Esophagus muscularis mucosa (tissue), 4 donors: Measurements from ENCODE around the gene NME7. TPM values are rescaled to one million over a fixed set of nuclear protein-coding genes. Genes with fewer than 3 reads are reported as not detected.

Experiments
- DNase-seq: peaks from one replicate; pipeline ENCODE4 v3.0.0-alpha.2; 2017; ENCODE audit errors: extremely low spot score
- H3K27ac ChIP-seq, 4 donors: fragments of 200-600 bp; sonication (generic); replicated peaks in 1 of 4; 1 replicate in 3 of 4; 2 replicates in 1 of 4; pipeline ENCODE4 v1.5.1; 2016 to 2019; ENCODE audit warnings: mild to moderate bottlenecking in 1 of 4
- H3K27me3 ChIP-seq, 4 donors: fragments of 200-600 bp; sonication (generic); one replicate each; pipeline versions ENCODE4 v1.5.1 to v1.6.0; 2016 to 2019
- H3K36me3 ChIP-seq, 4 donors: fragments of 200-600 bp; sonication (generic); one replicate each; pipeline ENCODE4 v1.5.1; 2016 to 2019
- H3K4me1 ChIP-seq, 4 donors: fragments of 200-600 bp; sonication (generic); one replicate each; pipeline ENCODE4 v1.5.1; 2016 to 2019
- H3K4me3 ChIP-seq, 4 donors: fragments of 200-600 bp; sonication (generic); 1 replicate in 2 of 4; 2 replicates in 2 of 4; pipeline ENCODE4 v1.5.1; 2016 to 2019; ENCODE audit warnings: mild to moderate bottlenecking in 4 of 4, moderate library complexity in 1 of 4
- H3K9me3 ChIP-seq, 4 donors: fragments of 200-600 bp; sonication (generic); 1 replicate in 3 of 4; 2 replicates in 1 of 4; pipeline ENCODE4 v1.5.1; 2016 to 2019
- CTCF ChIP-seq, 3 experiments: fragments of 200-600 bp in 2 of 3; fragments of 450-650 bp in 1 of 3; sonication (generic) in 2 of 3; IDR thresholded peaks; one replicate each; pipeline ENCODE4 v1.5.1; 2017 to 2019; ENCODE audit warnings: antibody characterized with exemption in 3 of 3, mild to moderate bottlenecking in 2 of 3, moderate library complexity in 1 of 3
- EP300 ChIP-seq: sonication (generic); formaldehyde crosslinking; IDR thresholded peaks from one replicate; pipeline ENCODE4 v1.6.1; 2017; ENCODE audit warnings: antibody characterized with exemption
- POLR2A ChIP-seq: fragments of 450-650 bp; IDR thresholded peaks from one replicate; pipeline ENCODE4 v1.6.1; 2017; ENCODE audit warnings: antibody characterized with exemption, moderate library complexity, mild to moderate bottlenecking, low read depth
- POLR2AphosphoS5 ChIP-seq, 2 donors: sonication (generic); formaldehyde crosslinking; IDR thresholded peaks; one replicate each; pipeline ENCODE4 v1.6.1; 2017; ENCODE audit warnings: antibody characterized with exemption in 2 of 2
- WGBS: methylation state at CpG from one replicate; pipeline ENCODE4 v1.1.5; 2018; 5-methylcytosine and 5-hydroxymethylcytosine counted together
- intact Hi-C: fragments of 100-400 bp; cut with DNase I; formaldehyde crosslinking; loops from one replicate; pipeline ENCODE4 v1.15.1; 2023
- total RNA-seq, 4 donors: library from RNA; depleted of rRNA; stranded (reverse); fragments of >200 nt; gene quantifications; one replicate each; pipeline versions ENCODE4 v1.1.0 to v1.2.1, GENCODE V29; 2016

The NME7 gene
- total RNA-seq, 4 donors from 2014 or later: 10.2 to 27.8 (median 14.5) TPM

GRCh38 chr1:169094897-169095569 lies 272.6 kb downstream of the NME7 start:
- WGBS: 72% methylated on average over 4 of the region's 4 CpGs
- intact Hi-C loops: no loop called here
- DNase-seq: peak; percentile 75
- Histone ChIP-seq H3K4me3 (no peak overlapping the region), H3K9me3 (no peaks in the 10 kb centered on the region), H3K36me3 (no peaks in the 10 kb centered on the region), H3K27me3 (no peaks in the 10 kb centered on the region), H3K4me1 (peaks cover 0 to 4% (median 0%) of the 10 kb centered on the region in 4 donors), H3K27ac (no peak overlapping the region)
- TF ChIP-seq POLR2AphosphoS5 (IDR thresholded peaks at IDR 0.05) (no peak), EP300 (no peak), POLR2A (no peak), CTCF (IDR thresholded peaks at IDR 0.05) (no peak)

- H3K4me1 ChIP-seq: peaks cover 6 to 19% (median 17%) of the 10 kb centered on the region in 4 donors
- H3K36me3 ChIP-seq: no peaks in the 10 kb centered on the region
- WGBS: 100% methylated on average over 2 of the region's 2 CpGs
- DNase-seq: peak; percentile 26
- no peaks in the 10 kb centered on the region for H3K9me3 ChIP-seq
- TF ChIP-seq POLR2AphosphoS5 (IDR thresholded peaks at IDR 0.05) (no peak), CTCF (IDR thresholded peaks at IDR 0.05) (no peak), EP300 (no peak), POLR2A (no peak)
- H3K27me3 ChIP-seq: no peaks in the 10 kb centered on the region
- H3K27ac ChIP-seq: no peak overlapping the region
- no peak overlapping the region for H3K4me3 ChIP-seq
- intact Hi-C loops: no loop called here
Measured at GRCh38 chr1:169092399-169092798, 275.2 kb downstream of the NME7 start.

GRCh38 chr1:169091480-169091941 lies 276.1 kb downstream of the NME7 start:
- no peak overlapping the region for H3K27ac ChIP-seq
- peaks cover 15 to 28% (median 26%) of the 10 kb centered on the region in 4 donors for H3K4me1 ChIP-seq
- H3K36me3 ChIP-seq: no peaks in the 10 kb centered on the region
- no peak for TF ChIP-seq CTCF (IDR thresholded peaks at IDR 0.05)
- peak in 1 of 2 donors; percentile 5 for TF ChIP-seq POLR2AphosphoS5 (IDR thresholded peaks at IDR 0.05)
- H3K9me3 ChIP-seq: no peaks in the 10 kb centered on the region
- no peak overlapping the region for H3K4me3 ChIP-seq
- intact Hi-C loops: no loop called here
- DNase-seq: peak; percentile 79
- H3K27me3 ChIP-seq: no peaks in the 10 kb centered on the region
- 71% methylated on average over 4 of the region's 4 CpGs for WGBS

GRCh38 chr1:169090900-169091311 lies 276.7 kb downstream of the NME7 start:
- Histone ChIP-seq H3K4me3 (no peak overlapping the region), H3K27me3 (no peaks in the 10 kb centered on the region), H3K27ac (no peak overlapping the region), H3K36me3 (no peaks in the 10 kb centered on the region), H3K9me3 (no peaks in the 10 kb centered on the region), H3K4me1 (peaks cover 16 to 34% (median 27%) of the 10 kb centered on the region in 4 donors)
- intact Hi-C loops: no loop called here
- no peak for TF ChIP-seq POLR2AphosphoS5 (IDR thresholded peaks at IDR 0.05)
- no peak for TF ChIP-seq EP300
- peak; percentile 72 for DNase-seq
- 88% methylated on average over 4 of the region's 4 CpGs for WGBS

GRCh38 chr1:169090308-169090899 lies 277.2 kb downstream of the NME7 start:
- 69% methylated on average over 4 of the region's 4 CpGs for WGBS
- intact Hi-C loops: no loop called here

More at GRCh38 chr1:169090308-169090899, 277.2 kb downstream of the NME7 start:
- Histone ChIP-seq H3K27me3 (no peaks in the 10 kb centered on the region), H3K4me1 (peaks cover 16 to 34% (median 27%) of the 10 kb centered on the region in 4 donors), H3K4me3 (no peak overlapping the region), H3K36me3 (no peaks in the 10 kb centered on the region), H3K9me3 (no peaks in the 10 kb centered on the region), H3K27ac (no peak overlapping the region)
- no peak for TF ChIP-seq POLR2A
- no peak for TF ChIP-seq EP300
- TF ChIP-seq POLR2AphosphoS5 (IDR thresholded peaks at IDR 0.05): no peak
- DNase-seq: peak; percentile 8
